ENCODE data around the gene ATF4. TPM values are rescaled to one million over a fixed set of nuclear protein-coding genes. Genes with fewer than 3 reads are reported as not detected.

Gene ATF4
- total and polyA plus RNA-seq, 12 donors, result 207 to 1,513 (median 346) TPM

- no peaks in the 10 kb centered on the region for H3K9me3 ChIP-seq (replicated peaks in 1 of 3)
- H3K36me3 ChIP-seq (replicated peaks in 1 of 2), result no peaks in the 10 kb centered on the region
- peaks cover 0 to 6% of the 10 kb centered on the region in 2 donors for H3K4me1 ChIP-seq (replicated peaks in 1 of 2)
- DNase-seq, result no peak
- intact Hi-C loops (cut with DNase I), result no loop called here
- no peak overlapping the region for H3K27ac ChIP-seq
- 82 to 91% (median 87%) methylated on average over 5 to 9 of the region's 9 CpGs for WGBS, 4 donors
- no peaks in the 10 kb centered on the region for H3K27me3 ChIP-seq
- TF ChIP-seq POLR2A (IDR thresholded peaks at IDR 0.05), result no peak
- no peak for TF ChIP-seq CTCF (IDR thresholded peaks at IDR 0.05)
- H3K4me3 ChIP-seq, result no peak overlapping the region
Measured at GRCh38 chr22:39562839-39563489, 42.6 kb downstream of the ATF4 start.

GRCh38 chr22:39563571-39564428 is 43.4 kb downstream of the ATF4 start:
- whole genome bisulfite sequencing, 4 donors, result 78 to 89% (median 87%) methylated on average over 6 to 7 of the region's 7 CpGs
- DNase-seq, result no peak
- H3K4me1 ChIP-seq (replicated peaks in 1 of 2), result no peaks in the 10 kb centered on the region
- H3K9me3 ChIP-seq (replicated peaks in 1 of 3), result no peaks in the 10 kb centered on the region
- intact Hi-C loops (cut with DNase I), result no loop called here
- no peak overlapping the region for H3K27ac ChIP-seq
- no peak for TF ChIP-seq POLR2A (IDR thresholded peaks at IDR 0.05)
- no peak for TF ChIP-seq CTCF (IDR thresholded peaks at IDR 0.05)
- H3K36me3 ChIP-seq (replicated peaks in 1 of 2), result no peaks in the 10 kb centered on the region
- no peaks in the 10 kb centered on the region for H3K27me3 ChIP-seq
- H3K4me3 ChIP-seq, result no peak overlapping the region

GRCh38 chr22:39565414-39565944 is 45.1 kb downstream of the ATF4 start:
- H3K27me3 ChIP-seq, result no peaks in the 10 kb centered on the region
- TF ChIP-seq POLR2A (IDR thresholded peaks at IDR 0.05), result no peak
- TF ChIP-seq CTCF (IDR thresholded peaks at IDR 0.05), result no peak
- H3K9me3 ChIP-seq (replicated peaks in 1 of 3), result no peaks in the 10 kb centered on the region
- H3K4me3 ChIP-seq, result no peak overlapping the region
- no peaks in the 10 kb centered on the region for H3K4me1 ChIP-seq (replicated peaks in 1 of 2)
- no peaks in the 10 kb centered on the region for H3K36me3 ChIP-seq (replicated peaks in 1 of 2)
- intact Hi-C loops (cut with DNase I), result no loop called here
- 88 to 98% (median 94%) methylated on average over 5 of the region's 5 CpGs for WGBS, 4 donors
- DNase-seq, result no peak
- no peak overlapping the region for H3K27ac ChIP-seq

- 66 to 79% (median 74%) methylated on average over 12 to 14 of the region's 14 CpGs for WGBS, 4 donors
- Histone ChIP-seq H3K36me3 (replicated peaks in 1 of 2) (no peaks in the 10 kb centered on the region), H3K27me3 (no peaks in the 10 kb centered on the region), H3K4me3 (no peak overlapping the region), H3K9me3 (replicated peaks in 1 of 3) (no peaks in the 10 kb centered on the region), H3K27ac (no peak overlapping the region), H3K4me1 (replicated peaks in 1 of 2) (no peaks in the 10 kb centered on the region)
- DNase-seq, result no peak
- intact Hi-C loops (cut with DNase I), result no loop called here
- TF ChIP-seq CTCF (IDR thresholded peaks at IDR 0.05) (no peak), POLR2A (IDR thresholded peaks at IDR 0.05) (no peak)
Measured at GRCh38 chr22:39567135-39567946, 47.0 kb downstream of the ATF4 start.
